H1 (cell line): Measurements from ENCODE around the gene RBM45. TPM values are rescaled to one million over a fixed set of nuclear protein-coding genes. Genes with fewer than 3 reads are reported as not detected.

Source experiments
- CTCF ChIA-PET: fragments of 300-600 bp; sonication (Branson Sonifier 250); formaldehyde crosslinking; loops from one replicate; lab custom pipeline; 2021; ENCODE audit not compliant: partially characterized antibody; lab: Charles Lee
- POLR2A ChIA-PET: fragments of 300-600 bp; sonication (Branson Sonifier 250); formaldehyde crosslinking; loops from one replicate; lab custom pipeline; 2021; ENCODE audit warnings: inconsistent platforms; ENCODE audit not compliant: partially characterized antibody; lab: Charles Lee
- DNase-seq, 2 experiments: peaks; one replicate each; pipeline versions ENCODE4 v3.0.0 to v3.0.0-alpha.2; 2010 to 2022; ENCODE audit warnings: low spot score in 2 of 2, low read depth in 1 of 2, mixed read lengths in 1 of 2
- FAIRE-seq: peaks from 2 replicates; lab custom pipeline; 2011; peaks lifted over from hg19 to GRCh38; lab: Jason Lieb, UNC
- H2AFZ ChIP-seq: 2 replicates; pipeline ENCODE4 v1.8.1; 2012; ENCODE audit warnings: low read length, inconsistent platforms
- H2AK5ac ChIP-seq: 2 replicates; pipeline ENCODE4 v1.6.1; 2013; ENCODE audit warnings: low read depth, low read length
- H2BK120ac ChIP-seq: replicated peaks from 2 replicates; pipeline ENCODE3; 2013; ENCODE audit warnings: low read depth, low read length, inconsistent platforms
- H2BK12ac ChIP-seq: 2 replicates; pipeline ENCODE4 v1.6.1; 2013; ENCODE audit warnings: low read depth, low read length
- H2BK15ac ChIP-seq: 2 replicates; pipeline ENCODE4 v1.6.1; 2013; ENCODE audit warnings: low read length
- H2BK20ac ChIP-seq: 2 replicates; pipeline ENCODE4 v1.6.1; 2013; ENCODE audit warnings: low read length
- H2BK5ac ChIP-seq: 2 replicates; pipeline ENCODE4 v1.6.1; 2013; ENCODE audit warnings: low read depth, low read length
- H3K14ac ChIP-seq: 2 replicates; pipeline ENCODE4 v1.6.1; 2013; ENCODE audit warnings: inconsistent platforms; ENCODE audit not compliant: insufficient read length
- H3K18ac ChIP-seq: 2 replicates; pipeline ENCODE4 v1.6.1; 2013; ENCODE audit warnings: low read length; ENCODE audit errors: extremely low read depth
- H3K23ac ChIP-seq: 2 replicates; pipeline ENCODE4 v1.6.1; 2013; ENCODE audit warnings: inconsistent platforms; ENCODE audit not compliant: insufficient read length
- H3K23me2 ChIP-seq: 2 replicates; pipeline ENCODE4 v1.6.1; 2013; ENCODE audit warnings: low read depth, low read length
- H3K27ac ChIP-seq: 2 replicates; pipeline ENCODE4 v1.6.1; 2011; ENCODE audit warnings: low read depth, low read length, inconsistent platforms
- H3K27me3 ChIP-seq, 4 experiments: replicated peaks in 1 of 4; 1 replicate in 1 of 4; 2 replicates in 3 of 4; pipeline versions ENCODE4 v1.6.1 to v1.8.1; 2011 to 2013; ENCODE audit warnings: low read length in 3 of 4, mild to moderate bottlenecking in 3 of 4, inconsistent platforms in 2 of 4, mixed read lengths in 2 of 4, moderate library complexity in 1 of 4; ENCODE audit not compliant: control insufficient read depth in 3 of 4, insufficient read depth in 3 of 4; ENCODE audit errors: extremely low read depth in 1 of 4
- H3K36me3 ChIP-seq, 4 experiments: 2 replicates each; pipeline versions ENCODE4 v1.6.1 to v1.8.1; 2011 to 2013; ENCODE audit warnings: mild to moderate bottlenecking in 4 of 4, low read length in 3 of 4, moderate library complexity in 2 of 4, control low read depth in 1 of 4, inconsistent platforms in 1 of 4; ENCODE audit not compliant: insufficient read depth in 4 of 4, control insufficient read depth in 2 of 4
- H3K4ac ChIP-seq: replicated peaks from 2 replicates; pipeline ENCODE3; 2013; ENCODE audit warnings: low read length, low read depth, mixed read lengths, inconsistent platforms; ENCODE audit not compliant: insufficient read length
- H3K4me1 ChIP-seq, 4 experiments: replicated peaks in 1 of 4; 1 replicate in 1 of 4; 2 replicates in 3 of 4; pipeline versions ENCODE4 v1.6.1 to v1.8.1; 2011 to 2013; ENCODE audit warnings: low read length in 3 of 4, inconsistent platforms in 2 of 4, mixed read lengths in 1 of 4; ENCODE audit not compliant: insufficient read depth in 4 of 4, control insufficient read depth in 3 of 4
- H3K4me2 ChIP-seq, 2 experiments: 2 replicates each; pipeline versions ENCODE4 v1.6.1 to v1.8.1; 2011 to 2013; ENCODE audit warnings: low read depth in 2 of 2, low read length in 2 of 2, control low read depth in 1 of 2, inconsistent platforms in 1 of 2, mild to moderate bottlenecking in 1 of 2; ENCODE audit not compliant: insufficient read depth in 1 of 2
- H3K4me3 ChIP-seq, 4 experiments: fragments of 200-600, 300-600 bp in 1 of 4; sonication (generic), shearing (Covaris generic), sonication (Bioruptor Twin) in 1 of 4; 2 replicates each; pipeline versions ENCODE4 v1.5.1 to v1.8.1; 2011 to 2016; ENCODE audit warnings: low read length in 4 of 4, low read depth in 3 of 4, control low read depth in 2 of 4, inconsistent platforms in 2 of 4, mild to moderate bottlenecking in 2 of 4, mixed read lengths in 1 of 4, moderate library complexity in 1 of 4; ENCODE audit not compliant: insufficient read depth in 2 of 4; ENCODE audit errors: extremely low read depth in 1 of 4
- H3K56ac ChIP-seq: replicated peaks from 2 replicates; pipeline ENCODE3; 2013; ENCODE audit warnings: low read depth, mild to moderate bottlenecking, mixed read lengths, low read length, inconsistent platforms; ENCODE audit not compliant: insufficient read length
- H3K79me1 ChIP-seq: 2 replicates; pipeline ENCODE4 v1.6.1; 2013; ENCODE audit warnings: low read depth, low read length, control low read depth
- H3K79me2 ChIP-seq, 2 experiments: 2 replicates each; pipeline versions ENCODE4 v1.6.1 to v1.8.1; 2012 to 2013; ENCODE audit warnings: low read length in 2 of 2, mild to moderate bottlenecking in 2 of 2, inconsistent platforms in 1 of 2; ENCODE audit not compliant: insufficient read depth in 2 of 2, control insufficient read depth in 1 of 2
- H3K9ac ChIP-seq, 4 experiments: replicated peaks in 1 of 4; 1 replicate in 1 of 4; 2 replicates in 3 of 4; pipeline versions ENCODE4 v1.6.1 to v1.8.1; 2011 to 2013; ENCODE audit warnings: low read depth in 3 of 4, low read length in 3 of 4, control low read depth in 2 of 4, mild to moderate bottlenecking in 2 of 4, moderate library complexity in 2 of 4, inconsistent platforms in 1 of 4; ENCODE audit errors: extremely low read depth in 1 of 4
- H3K9me3 ChIP-seq, 2 experiments: 2 replicates each; pipeline versions ENCODE4 v1.6.1 to v1.8.1; 2012 to 2013; ENCODE audit warnings: mild to moderate bottlenecking in 2 of 2, moderate library complexity in 2 of 2, control low read depth in 1 of 2, inconsistent platforms in 1 of 2, low read depth in 1 of 2, low read length in 1 of 2, mixed read lengths in 1 of 2; ENCODE audit not compliant: insufficient read depth in 2 of 2
- H4K20me1 ChIP-seq, 2 experiments: replicated peaks in 1 of 2; 2 replicates each; pipeline versions ENCODE3 to v1.8.1; 2011 to 2013; ENCODE audit warnings: inconsistent platforms in 2 of 2, low read length in 2 of 2, mild to moderate bottlenecking in 1 of 2; ENCODE audit not compliant: insufficient read depth in 2 of 2, control insufficient read depth in 1 of 2
- H4K5ac ChIP-seq: 2 replicates; pipeline ENCODE4 v1.6.1; 2013; ENCODE audit warnings: low read length, low read depth, mixed read lengths, inconsistent platforms; ENCODE audit not compliant: insufficient read length
- H4K8ac ChIP-seq: 2 replicates; pipeline ENCODE4 v1.8.0; 2013; ENCODE audit warnings: mild to moderate bottlenecking, moderate library complexity, low read length, inconsistent platforms; ENCODE audit not compliant: insufficient read depth; ENCODE audit errors: extremely low read depth
- H4K91ac ChIP-seq: replicated peaks from 2 replicates; pipeline ENCODE3; 2013; ENCODE audit warnings: low read length, mixed read lengths, inconsistent platforms; ENCODE audit not compliant: insufficient read length
- CBX5 ChIP-seq: fragments of 300-800, 300-1000 bp; sonication (generic); IDR thresholded peaks from 2 replicates; pipeline ENCODE4 v1.7.1; 2016; ENCODE audit warnings: antibody characterized with exemption, low read length, low read depth
- EP300 ChIP-seq, 2 experiments: IDR thresholded peaks; 1 replicate in 1 of 2; 2 replicates in 1 of 2; pipeline ENCODE4 v1.6.1; 2011 to 2012; ENCODE audit warnings: low read depth in 2 of 2, low read length in 2 of 2, mild to moderate bottlenecking in 2 of 2, borderline replicate concordance in 1 of 2, inconsistent platforms in 1 of 2, moderate library complexity in 1 of 2
- GTF2F1 ChIP-seq: IDR thresholded peaks from 2 replicates; pipeline ENCODE4 v1.6.1; 2012; ENCODE audit warnings: low read depth, low read length, improper control_type of control experiment, borderline replicate concordance
- HDAC2 ChIP-seq, 2 experiments: fragments of 300-600 bp in 1 of 2; sonication (generic) in 1 of 2; IDR thresholded peaks; 2 replicates each; pipeline ENCODE4 v1.6.1; 2011 to 2012; ENCODE audit warnings: low read depth in 2 of 2, low read length in 2 of 2, mild to moderate bottlenecking in 2 of 2, moderate library complexity in 2 of 2, borderline replicate concordance in 1 of 2, inconsistent platforms in 1 of 2
- NANOG ChIP-seq: IDR thresholded peaks from 2 replicates; pipeline ENCODE4 v1.6.1; 2011; ENCODE audit warnings: low read length, low read depth, mild to moderate bottlenecking, inconsistent platforms; ENCODE audit not compliant: insufficient read depth, poor library complexity, severe bottlenecking
- SAP30 ChIP-seq: fragments of 300-600 bp; sonication (generic); IDR thresholded peaks from 2 replicates; pipeline ENCODE4 v1.7.1; 2012; ENCODE audit warnings: low read length, moderate library complexity, mild to moderate bottlenecking, inconsistent platforms; ENCODE audit not compliant: insufficient read depth, insufficient replicate concordance
- SIX5 ChIP-seq: IDR thresholded peaks from 2 replicates; pipeline ENCODE4 v1.6.1; 2011; ENCODE audit warnings: mild to moderate bottlenecking, low read depth, low read length
- SP2 ChIP-seq: IDR thresholded peaks from 2 replicates; pipeline ENCODE4 v1.6.1; 2012; ENCODE audit warnings: mild to moderate bottlenecking, low read length, inconsistent platforms
- SRF ChIP-seq: IDR thresholded peaks from 2 replicates; pipeline ENCODE4 v1.6.1; 2011; ENCODE audit warnings: mild to moderate bottlenecking, low read depth, low read length, moderate library complexity
- SUZ12 ChIP-seq: fragments of 200-600 bp; sonication (generic); IDR thresholded peaks from 2 replicates; pipeline ENCODE4 v1.6.1; 2012; ENCODE audit warnings: mild to moderate bottlenecking, inconsistent platforms, low read length, moderate library complexity, mixed read lengths
- TBP ChIP-seq: IDR thresholded peaks from 2 replicates; pipeline ENCODE4 v1.6.1; 2011; ENCODE audit warnings: low read depth, low read length, improper control_type of control experiment
- WGBS, 2 experiments: shearing (Covaris generic) in 1 of 2; methylation state at CpG; one replicate each; pipeline versions ENCODE4 v1.1.6 to v1.1.7; 2013 to 2015; ENCODE audit warnings: low lambda C conversion rate in 2 of 2, mixed read lengths in 2 of 2, inconsistent platforms in 1 of 2, low coverage in 1 of 2, missing lambda C conversion rate in 1 of 2; ENCODE audit not compliant: insufficient replicate concordance in 2 of 2, insufficient coverage in 1 of 2, insufficient read length in 1 of 2; ENCODE audit errors: extremely low coverage in 1 of 2, missing lambda C conversion rate in 1 of 2; 5-methylcytosine and 5-hydroxymethylcytosine counted together
- polyA plus RNA-seq, 7 experiments: library from polyadenylated mRNA; depleted of rRNA in 3 of 7; stranded (reverse) in 5 of 7; unstranded in 2 of 7; fragments of >200 nt in 5 of 7; fragments of 200-250 nt in 2 of 7; gene quantifications; 1 replicate in 5 of 7; 2 replicates in 1 of 7; 4 replicates in 1 of 7; pipeline versions ENCODE4 v1.2.1 to v1.2.3, GENCODE V29; 2011 to 2013; ENCODE audit warnings: missing spikeins in 2 of 7, mixed read lengths in 2 of 7
- total RNA-seq: library from RNA; stranded (reverse); fragmentation: NEBNext Ultra II Directional; extraction: Animal tissue kit (Norgen Biotek cat#: 25700); gene quantifications from 2 replicates; pipeline ENCODE4 v1.2.1, GENCODE V29; 2021
- TF ChIP-seq, protein P1 (sequence below): IDR thresholded peaks from 2 replicates; pipeline ENCODE4 v1.6.1; 2012; ENCODE audit warnings: inconsistent platforms

The RBM45 gene
- total and polyA plus RNA-seq, 2 of the 8 experiments (the other 6 are each of a cell fraction or from before 2014, with no cell fraction given), result 4.7 to 10.4 TPM

- FAIRE-seq (no peak), DNase-seq (no peak)
- Histone ChIP-seq H4K8ac (no peak overlapping the region), H3K27ac (no peak overlapping the region), H4K91ac (no peak overlapping the region), H4K20me1 (no peaks in the 10 kb centered on the region), H2BK15ac (no peak overlapping the region), H2AFZ (no peak overlapping the region), H3K4me2 (no peak overlapping the region), H3K14ac (no peak overlapping the region), H3K56ac (no peak overlapping the region), H3K9ac (no peak overlapping the region), H3K4me3 (no peak overlapping the region), H3K27me3 (no peaks in the 10 kb centered on the region), H2BK120ac (no peak overlapping the region), H3K79me1 (no peaks in the 10 kb centered on the region), H4K5ac (no peak overlapping the region), H2BK12ac (no peak overlapping the region), H3K18ac (no peak overlapping the region), H2AK5ac (no peak overlapping the region), H2BK5ac (no peak overlapping the region), H3K23ac (no peak overlapping the region), H3K23me2 (peaks cover 8% of the 10 kb centered on the region; the same call in 1 of the 2 replicates), H3K36me3 (no peaks in the 10 kb centered on the region), H3K9me3 (no peaks in the 10 kb centered on the region), H2BK20ac (no peak overlapping the region), H3K4ac (no peak overlapping the region), H3K79me2 (peaks cover 0 to 3% of the 10 kb centered on the region in 2 experiments; a peak in 1 of 4 replicates), H3K4me1 (peaks cover 0 to 4% (median 0%) of the 10 kb centered on the region in 4 experiments; a peak in 1 of 7 replicates)
- ChIA-PET CTCF (interaction anchor here (0.5 to 5.4 kb wide), 20 partner anchors 9 to 883 kb away, joined by 3 to 65 read pairs (median 6); no protein-coding TSS in a partner anchor), POLR2A (interaction anchor here (1.3 kb wide), 1 partner anchor 334 kb away, joined by 3 read pairs; no protein-coding TSS in a partner anchor)
- 85% methylated on average over 4 of the region's 4 CpGs; no CpG with 5 or more reads in 1 of the 2 experiments for WGBS, 2 experiments
- TF ChIP-seq, protein P1, sequence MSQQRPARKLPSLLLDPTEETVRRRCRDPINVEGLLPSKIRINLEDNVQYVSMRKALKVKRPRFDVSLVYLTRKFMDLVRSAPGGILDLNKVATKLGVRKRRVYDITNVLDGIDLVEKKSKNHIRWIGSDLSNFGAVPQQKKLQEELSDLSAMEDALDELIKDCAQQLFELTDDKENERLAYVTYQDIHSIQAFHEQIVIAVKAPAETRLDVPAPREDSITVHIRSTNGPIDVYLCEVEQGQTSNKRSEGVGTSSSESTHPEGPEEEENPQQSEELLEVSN, result no peak
- TF ChIP-seq SRF, result no peak
- TF ChIP-seq NANOG, result no peak
- no peak for TF ChIP-seq CBX5
- no peak for TF ChIP-seq TBP
- no peak for TF ChIP-seq SAP30
- no peak for TF ChIP-seq GTF2F1
- TF ChIP-seq EP300 (IDR thresholded peaks at IDR 0.05; ENCODE audit: borderline replicate concordance in 1 of 2, low read depth in 2 of 2, low read length in 2 of 2), result no peak
- no peak for TF ChIP-seq SP2
- TF ChIP-seq HDAC2 (IDR thresholded peaks at IDR 0.05; ENCODE audit: borderline replicate concordance in 1 of 2, low read depth in 2 of 2, low read length in 2 of 2), result no peak
- no peak for TF ChIP-seq SUZ12
- TF ChIP-seq SIX5, result no peak
These were observed 1.6 kb upstream of the RBM45 start for GRCh38 chr2:178110681-178111080.
